ENCODE results near the gene ASB6. TPM values are rescaled to one million over a fixed set of nuclear protein-coding genes. Genes with fewer than 3 reads are reported as not detected.

Gene ASB6
- total RNA-seq, 4 donors from 2014 or later = 13.3 to 30.0 (median 22.0) TPM

DNA sequence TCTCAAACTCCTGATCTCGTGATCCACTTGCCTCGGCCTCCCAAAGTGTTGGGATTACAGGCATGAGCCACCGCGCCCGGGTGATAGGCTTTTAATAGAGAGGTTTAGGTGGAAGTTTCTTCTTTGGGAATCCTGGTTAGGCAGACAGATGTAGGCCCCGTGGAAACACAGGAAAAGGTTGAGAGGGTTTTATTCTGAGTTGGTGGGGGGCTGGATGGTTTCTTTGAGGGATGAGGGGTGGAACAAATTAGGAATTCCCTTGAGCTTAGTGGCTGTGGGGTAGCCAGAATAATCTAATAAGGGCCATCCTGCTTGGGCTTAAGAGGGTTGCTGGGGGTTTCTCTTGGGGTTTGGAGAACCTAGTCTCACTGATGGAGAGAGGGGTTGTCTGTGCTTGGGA, 51.5 kb downstream of the ASB6 start:
- 91% methylated on average over 6 of the region's 6 CpGs for WGBS
- TF ChIP-seq POLR2A (IDR thresholded peaks at IDR 0.05; ENCODE audit: low read depth) = no peak
- TF ChIP-seq EP300 (IDR thresholded peaks at IDR 0.05) = no peak
- TF ChIP-seq, protein P1, sequence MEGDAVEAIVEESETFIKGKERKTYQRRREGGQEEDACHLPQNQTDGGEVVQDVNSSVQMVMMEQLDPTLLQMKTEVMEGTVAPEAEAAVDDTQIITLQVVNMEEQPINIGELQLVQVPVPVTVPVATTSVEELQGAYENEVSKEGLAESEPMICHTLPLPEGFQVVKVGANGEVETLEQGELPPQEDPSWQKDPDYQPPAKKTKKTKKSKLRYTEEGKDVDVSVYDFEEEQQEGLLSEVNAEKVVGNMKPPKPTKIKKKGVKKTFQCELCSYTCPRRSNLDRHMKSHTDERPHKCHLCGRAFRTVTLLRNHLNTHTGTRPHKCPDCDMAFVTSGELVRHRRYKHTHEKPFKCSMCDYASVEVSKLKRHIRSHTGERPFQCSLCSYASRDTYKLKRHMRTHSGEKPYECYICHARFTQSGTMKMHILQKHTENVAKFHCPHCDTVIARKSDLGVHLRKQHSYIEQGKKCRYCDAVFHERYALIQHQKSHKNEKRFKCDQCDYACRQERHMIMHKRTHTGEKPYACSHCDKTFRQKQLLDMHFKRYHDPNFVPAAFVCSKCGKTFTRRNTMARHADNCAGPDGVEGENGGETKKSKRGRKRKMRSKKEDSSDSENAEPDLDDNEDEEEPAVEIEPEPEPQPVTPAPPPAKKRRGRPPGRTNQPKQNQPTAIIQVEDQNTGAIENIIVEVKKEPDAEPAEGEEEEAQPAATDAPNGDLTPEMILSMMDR (IDR thresholded peaks at IDR 0.05) = no peak
- TF ChIP-seq POLR2AphosphoS5 (IDR thresholded peaks at IDR 0.05) = no peak
- Histone ChIP-seq H3K9me3 (no peaks in the 10 kb centered on the region), H3K4me1 (no peaks in the 10 kb centered on the region), H3K27me3 (no peaks in the 10 kb centered on the region), H3K36me3 (no peaks in the 10 kb centered on the region), H3K4me3 (no peak overlapping the region), H3K27ac (replicated peaks in 1 of 4) (no peak overlapping the region)
- no peak for DNase-seq (ENCODE audit: extremely low spot score)
- intact Hi-C loops (cut with DNase I) = no loop called here

DNA sequence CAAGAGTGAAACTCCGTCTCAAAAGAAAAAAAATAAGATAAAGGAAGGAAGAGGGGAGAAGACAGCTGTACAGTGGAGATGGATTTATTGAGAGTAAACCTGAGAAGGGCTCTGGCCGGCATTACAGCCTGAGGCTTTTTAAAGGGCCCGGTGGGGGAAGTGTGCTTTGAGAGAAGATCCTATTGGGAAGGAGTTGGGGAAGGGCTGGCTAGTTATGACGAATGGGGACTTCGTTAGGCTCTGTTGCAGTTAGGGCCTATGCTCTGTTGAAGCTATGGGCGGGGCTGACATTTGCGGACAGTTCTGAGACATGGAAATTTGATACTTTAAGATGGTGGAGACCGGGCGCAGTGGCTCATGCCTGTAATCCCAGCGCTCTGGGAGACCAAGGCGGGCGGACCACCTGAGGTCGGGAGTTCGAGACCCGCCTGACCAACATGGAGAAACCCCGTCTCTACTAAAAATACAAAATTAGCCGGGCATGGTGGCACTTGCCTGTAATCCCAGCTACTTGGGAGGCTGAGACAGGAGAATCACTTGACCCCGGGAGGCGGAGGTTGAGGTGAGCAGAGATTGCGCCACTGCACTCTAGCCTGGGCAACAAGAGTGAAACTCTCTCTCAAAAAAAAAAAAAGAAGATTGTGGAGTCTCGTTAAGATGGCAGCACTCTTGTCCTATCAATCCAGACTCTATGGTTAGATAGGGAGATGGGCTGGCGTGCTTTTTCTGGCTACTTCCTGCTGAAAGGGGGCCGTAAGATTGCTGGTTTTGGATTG, 54.3 kb downstream of the ASB6 start:
- no peaks in the 10 kb centered on the region for H3K27me3 ChIP-seq
- intact Hi-C loops (cut with DNase I) = no loop called here
- H3K36me3 ChIP-seq = no peaks in the 10 kb centered on the region
- H3K4me3 ChIP-seq = no peak overlapping the region
- H3K4me1 ChIP-seq = peaks cover 0 to 9% (median 6%) of the 10 kb centered on the region in 4 donors
- no peak for DNase-seq (ENCODE audit: extremely low spot score)
- WGBS = 87% methylated on average over 23 of the region's 23 CpGs
- H3K27ac ChIP-seq (replicated peaks in 1 of 4) = no peak overlapping the region
- TF ChIP-seq, protein P1 (IDR thresholded peaks at IDR 0.05) = no peak
- no peak for TF ChIP-seq POLR2A (IDR thresholded peaks at IDR 0.05; ENCODE audit: low read depth)
- H3K9me3 ChIP-seq = no peaks in the 10 kb centered on the region

DNA sequence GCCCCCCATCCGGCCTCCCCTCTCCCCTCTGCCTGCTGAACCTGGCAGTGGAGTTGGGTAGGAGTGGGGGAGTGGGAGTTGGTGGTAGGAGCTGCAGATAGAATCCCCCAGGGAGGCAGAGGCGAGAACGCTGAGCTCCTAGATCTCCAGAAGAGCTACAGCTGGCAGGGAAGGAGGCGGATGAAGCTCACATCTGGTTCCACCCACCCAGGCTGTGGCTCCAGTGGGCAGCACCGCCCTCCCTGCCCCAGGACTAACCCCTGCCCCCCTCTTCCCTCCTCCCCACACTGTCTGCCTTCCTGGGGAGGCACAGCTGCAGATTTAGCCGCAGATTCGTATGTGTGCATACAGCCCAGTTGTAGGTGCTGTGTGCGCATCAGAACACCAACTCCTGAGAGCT, 55.3 kb downstream of the ASB6 start:
- no peak overlapping the region for H3K4me3 ChIP-seq

DNA sequence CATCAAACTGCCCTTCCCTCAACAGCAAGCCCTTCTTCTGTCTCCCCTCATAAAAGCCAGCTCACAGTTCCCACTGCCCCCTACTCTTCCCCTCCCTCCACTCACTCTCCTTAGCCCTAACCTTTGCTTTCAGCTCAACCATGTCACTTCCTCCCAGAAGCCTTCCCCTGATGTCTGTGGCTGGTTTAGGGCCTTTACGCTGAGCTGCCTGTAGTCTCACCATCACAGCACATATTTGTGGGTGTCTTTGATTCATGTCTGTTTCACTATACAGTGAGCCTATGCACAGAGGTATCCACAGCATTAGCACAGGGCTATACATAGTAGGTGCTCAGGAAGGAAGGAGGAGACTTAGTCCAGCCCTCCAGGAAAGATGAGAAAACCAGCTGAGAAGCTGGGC, 55.7 kb downstream of the ASB6 start:
- 80% methylated on average over 1 of the region's 1 CpG for WGBS
- intact Hi-C loops (cut with DNase I) = no loop called here

More for the DNA sequence above, 55.3 kb downstream of the ASB6 start:
- Histone ChIP-seq H3K27me3 (no peaks in the 10 kb centered on the region), H3K9me3 (no peaks in the 10 kb centered on the region), H3K36me3 (no peaks in the 10 kb centered on the region), H3K4me1 (peaks cover 0 to 9% (median 6%) of the 10 kb centered on the region in 4 donors), H3K27ac (replicated peaks in 1 of 4) (no peak overlapping the region)
- 55% methylated on average over 5 of the region's 8 CpGs for WGBS
- no peak for DNase-seq (ENCODE audit: extremely low spot score)
- intact Hi-C loops (cut with DNase I) = no loop called here
- no peak for TF ChIP-seq EP300 (IDR thresholded peaks at IDR 0.05)
- TF ChIP-seq, protein P1 (IDR thresholded peaks at IDR 0.05) = no peak

More for the DNA sequence above, 55.7 kb downstream of the ASB6 start:
- Histone ChIP-seq H3K4me1 (peaks cover 0 to 9% (median 6%) of the 10 kb centered on the region in 4 donors), H3K27me3 (no peaks in the 10 kb centered on the region), H3K4me3 (no peak overlapping the region), H3K27ac (replicated peaks in 1 of 4) (no peak overlapping the region), H3K9me3 (no peaks in the 10 kb centered on the region), H3K36me3 (no peaks in the 10 kb centered on the region)
- no peak for DNase-seq (ENCODE audit: extremely low spot score)
- TF ChIP-seq, protein P1 (IDR thresholded peaks at IDR 0.05) = no peak
- TF ChIP-seq EP300 (IDR thresholded peaks at IDR 0.05) = no peak
- no peak for TF ChIP-seq POLR2AphosphoS5 (IDR thresholded peaks at IDR 0.05)
- TF ChIP-seq POLR2A (IDR thresholded peaks at IDR 0.05; ENCODE audit: low read depth) = no peak
